ENCODE results near the gene DQX1.
A peak's percentile ranks its signal among the peaks of the same experiment; 100 is the strongest.

The DQX1 gene

DNA sequence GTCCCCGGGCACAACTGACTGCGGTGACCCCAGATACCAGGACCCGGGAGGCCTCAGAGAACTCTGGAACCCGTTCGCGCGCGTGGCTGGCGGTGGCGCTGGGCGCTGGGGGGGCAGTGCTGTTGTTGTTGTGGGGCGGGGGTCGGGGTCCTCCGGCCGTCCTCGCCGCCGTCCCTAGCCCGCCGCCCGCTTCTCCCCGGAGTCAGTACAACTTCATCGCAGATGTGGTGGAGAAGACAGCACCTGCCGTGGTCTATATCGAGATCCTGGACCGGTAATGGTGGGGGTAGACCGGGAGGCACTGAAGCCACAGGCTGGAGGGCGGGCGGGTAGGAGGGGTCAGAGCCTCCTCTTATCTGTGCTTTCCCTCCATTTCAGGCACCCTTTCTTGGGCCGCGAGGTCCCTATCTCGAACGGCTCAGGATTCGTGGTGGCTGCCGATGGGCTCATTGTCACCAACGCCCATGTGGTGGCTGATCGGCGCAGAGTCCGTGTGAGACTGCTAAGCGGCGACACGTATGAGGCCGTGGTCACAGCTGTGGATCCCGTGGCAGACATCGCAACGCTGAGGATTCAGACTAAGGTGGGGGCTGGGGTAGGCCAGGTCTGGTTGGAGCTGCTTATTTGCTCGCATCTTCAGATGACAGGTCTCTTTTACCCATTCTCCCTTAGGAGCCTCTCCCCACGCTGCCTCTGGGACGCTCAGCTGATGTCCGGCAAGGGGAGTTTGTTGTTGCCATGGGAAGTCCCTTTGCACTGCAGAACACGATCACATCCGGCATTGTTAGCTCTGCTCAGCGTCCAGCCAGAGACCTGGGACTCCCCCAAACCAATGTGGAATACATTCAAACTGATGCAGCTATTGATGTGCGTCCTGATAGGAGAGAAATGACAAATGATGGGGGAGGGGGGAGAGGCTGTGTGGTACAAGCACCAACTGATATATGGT lies 4.5 kb upstream of the DQX1 start:
- peak; percentile 28 to 69 (median 66) for DNase-seq

DNA sequence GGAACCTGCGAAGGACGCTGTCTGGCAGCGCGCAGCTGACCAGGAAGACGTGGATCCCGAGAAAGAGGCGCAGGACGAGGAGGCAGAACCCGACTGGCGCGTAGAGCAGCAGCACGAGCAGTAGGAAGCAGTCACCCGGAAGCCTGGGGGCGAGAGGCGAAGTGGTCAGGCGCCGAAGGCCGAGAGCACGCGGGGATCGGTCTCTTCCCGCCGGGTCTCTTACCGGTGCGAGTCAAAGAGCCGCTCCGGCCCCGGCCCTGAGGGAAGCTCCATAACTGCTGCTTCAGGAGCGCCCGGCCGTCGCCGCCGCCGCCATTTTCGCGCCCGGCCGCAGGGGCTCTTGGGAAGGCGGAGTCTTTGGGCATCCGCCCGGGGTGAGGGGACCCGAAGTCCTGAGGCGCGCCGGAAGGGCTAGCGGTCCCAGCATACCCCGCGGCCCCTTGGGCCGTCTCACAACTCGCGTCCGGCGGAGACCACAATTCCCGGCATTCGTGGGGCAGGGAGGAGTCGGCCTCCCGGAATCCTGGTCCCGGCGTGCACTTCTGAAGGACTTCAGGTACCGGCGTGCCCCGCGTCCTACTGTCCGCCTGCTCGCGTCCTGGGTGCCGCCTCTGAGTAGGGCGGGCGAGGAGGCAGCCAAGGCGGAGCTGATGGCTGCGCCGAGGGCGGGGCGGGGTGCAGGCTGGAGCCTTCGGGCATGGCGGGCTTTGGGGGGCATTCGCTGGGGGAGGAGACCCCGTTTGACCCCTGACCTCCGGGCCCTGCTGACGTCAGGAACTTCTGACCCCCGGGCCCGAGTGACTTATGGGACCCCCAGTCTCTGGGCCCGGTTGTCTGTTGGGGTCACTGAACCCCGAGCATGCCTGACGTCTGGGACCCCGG lies 3.6 kb upstream of the DQX1 start, which contains the start of the genes AUP1 and HTRA2:
TSS of gene AUP1 (minus strand) at position 350 of the 882 bp plus-strand sequence. CDS start at position 273, 77 bp downstream.
TSS of gene HTRA2 (plus strand) at position 577 of the 882 bp plus-strand sequence. CDS start at position 651, 74 bp downstream.
- DNase-seq: peak; percentile 93 to 100 (median 99)

DNA sequence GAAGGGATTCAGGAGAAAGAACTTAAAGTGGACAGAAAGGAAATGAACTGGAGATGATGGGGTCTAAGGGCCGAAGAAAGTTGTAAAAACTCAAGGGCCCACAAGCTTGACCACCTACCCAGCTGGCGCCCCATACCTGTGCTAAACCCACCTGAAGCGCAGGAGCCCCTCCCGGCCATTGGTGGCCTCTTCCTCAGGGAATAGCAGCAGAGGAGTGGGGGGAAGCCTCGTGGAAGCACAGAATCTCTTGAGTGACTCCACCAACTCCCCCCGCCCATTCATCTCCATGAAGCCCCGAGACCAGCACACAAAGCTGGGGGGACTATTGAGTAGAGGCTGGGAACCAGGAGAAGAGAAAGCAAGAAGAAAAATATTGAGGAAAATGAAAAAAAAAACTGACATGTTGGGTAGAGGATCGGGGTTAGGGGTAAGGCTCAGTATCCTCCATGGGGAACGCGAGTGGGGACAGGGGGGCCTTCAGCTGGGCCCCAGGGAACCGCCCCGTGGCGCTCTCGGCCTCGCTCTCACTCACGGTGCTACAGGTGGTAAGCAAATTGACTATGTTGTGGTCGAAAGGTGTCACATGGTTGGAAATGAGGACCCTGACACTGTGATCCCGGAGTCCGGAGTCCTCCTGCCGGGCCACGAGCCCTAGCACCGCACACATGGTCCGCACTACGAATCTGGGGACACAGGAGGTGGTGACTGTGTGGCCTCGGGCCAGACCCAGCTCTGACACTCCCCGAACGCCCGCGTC lies 2.7 kb upstream of the DQX1 start:
- no peak for DNase-seq

GRCh38 chr2:74527741-74528140 lies 1.7 kb upstream of the DQX1 start:
- DNase-seq: no peak

- no peak for DNase-seq
Observed at GRCh38 chr2:74526649-74527230, 709 bp upstream of the DQX1 start.

GRCh38 chr2:74524955-74525716 lies 895 bp downstream of the DQX1 start:
- no peak for DNase-seq

DNA sequence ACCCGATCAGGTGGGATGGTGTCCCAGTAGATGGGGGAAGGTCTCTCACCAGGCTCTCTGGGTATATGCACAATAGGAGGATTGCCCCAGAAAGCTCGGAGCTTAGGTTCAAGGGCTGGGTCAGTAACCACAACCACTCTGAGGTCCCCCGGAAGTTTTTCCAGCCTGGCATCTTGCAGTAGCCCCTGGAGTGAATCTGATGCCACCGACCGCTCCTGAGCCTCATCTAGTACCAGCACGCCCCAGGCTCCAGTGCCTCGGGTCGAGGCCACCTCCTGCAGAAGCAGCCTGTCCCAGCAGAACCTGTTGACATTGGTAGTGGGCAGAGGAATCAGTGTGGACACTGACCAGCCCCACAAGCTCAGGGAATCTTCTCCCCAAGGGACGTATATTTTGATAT lies 2.0 kb downstream of the DQX1 start:
- DNase-seq: no peak

GRCh38 chr2:74522516-74522915 lies 3.5 kb downstream of the DQX1 start:
- DNase-seq: no peak

GRCh38 chr2:74516650-74517049 lies 9.4 kb downstream of the DQX1 start:
- DNase-seq: no peak

- peak in 1 of 3 experiments; percentile 18 for DNase-seq
Observed at GRCh38 chr2:74515981-74516633, 9.9 kb downstream of the DQX1 start.

GRCh38 chr2:74515271-74515980 lies 10.6 kb downstream of the DQX1 start:
- DNase-seq: no peak

DNA sequence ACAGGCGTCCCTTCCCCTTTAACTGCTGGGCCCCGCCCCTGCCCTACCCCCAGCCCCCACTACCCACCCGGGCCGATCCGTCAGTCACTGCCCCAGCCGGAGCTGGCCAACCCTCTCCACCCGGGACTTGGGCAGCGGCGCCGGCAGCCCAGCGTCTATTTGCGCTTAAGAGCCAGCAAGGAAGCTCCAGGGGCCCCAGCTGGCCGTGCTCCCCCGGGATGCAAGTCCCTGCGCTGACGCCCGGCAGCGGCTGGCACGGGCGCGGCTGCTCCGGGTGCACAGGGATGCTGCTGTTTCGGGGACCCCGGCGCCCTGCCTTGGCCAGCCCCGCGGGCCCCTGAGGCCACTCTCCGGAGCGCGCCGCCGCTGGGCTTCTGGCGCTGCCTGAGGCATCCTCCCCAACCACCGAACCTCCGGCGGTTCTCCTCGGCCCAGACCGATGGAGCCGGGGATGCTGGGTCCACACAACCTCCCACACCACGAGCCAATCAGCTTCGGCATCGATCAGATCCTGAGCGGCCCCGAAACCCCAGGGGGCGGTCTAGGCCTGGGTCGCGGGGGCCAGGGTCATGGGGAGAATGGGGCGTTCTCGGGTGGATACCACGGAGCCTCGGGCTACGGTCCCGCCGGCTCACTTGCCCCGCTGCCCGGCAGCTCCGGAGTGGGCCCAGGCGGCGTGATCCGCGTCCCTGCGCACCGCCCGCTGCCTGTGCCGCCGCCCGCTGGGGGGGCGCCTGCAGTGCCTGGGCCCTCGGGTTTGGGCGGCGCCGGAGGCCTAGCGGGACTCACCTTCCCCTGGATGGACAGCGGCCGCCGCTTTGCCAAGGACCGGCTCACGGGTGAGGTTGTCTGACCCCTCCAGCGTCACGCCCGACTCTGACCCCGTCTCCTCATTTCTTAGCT lies 11.4 kb downstream of the DQX1 start, which contains the start of gene TLX2:
TSS of gene TLX2 (plus strand) at position 83 of the 903 bp plus-strand sequence. CDS start at position 440, 357 bp downstream.
- DNase-seq: peak in 2 of 3 experiments; percentile 58 to 65

- peak in 2 of 3 experiments; percentile 60 to 65 for DNase-seq
Observed at GRCh38 chr2:74513605-74514367, 12.2 kb downstream of the DQX1 start.

GRCh38 chr2:74512744-74513604 lies 13.1 kb downstream of the DQX1 start:
- DNase-seq: no peak

DNA sequence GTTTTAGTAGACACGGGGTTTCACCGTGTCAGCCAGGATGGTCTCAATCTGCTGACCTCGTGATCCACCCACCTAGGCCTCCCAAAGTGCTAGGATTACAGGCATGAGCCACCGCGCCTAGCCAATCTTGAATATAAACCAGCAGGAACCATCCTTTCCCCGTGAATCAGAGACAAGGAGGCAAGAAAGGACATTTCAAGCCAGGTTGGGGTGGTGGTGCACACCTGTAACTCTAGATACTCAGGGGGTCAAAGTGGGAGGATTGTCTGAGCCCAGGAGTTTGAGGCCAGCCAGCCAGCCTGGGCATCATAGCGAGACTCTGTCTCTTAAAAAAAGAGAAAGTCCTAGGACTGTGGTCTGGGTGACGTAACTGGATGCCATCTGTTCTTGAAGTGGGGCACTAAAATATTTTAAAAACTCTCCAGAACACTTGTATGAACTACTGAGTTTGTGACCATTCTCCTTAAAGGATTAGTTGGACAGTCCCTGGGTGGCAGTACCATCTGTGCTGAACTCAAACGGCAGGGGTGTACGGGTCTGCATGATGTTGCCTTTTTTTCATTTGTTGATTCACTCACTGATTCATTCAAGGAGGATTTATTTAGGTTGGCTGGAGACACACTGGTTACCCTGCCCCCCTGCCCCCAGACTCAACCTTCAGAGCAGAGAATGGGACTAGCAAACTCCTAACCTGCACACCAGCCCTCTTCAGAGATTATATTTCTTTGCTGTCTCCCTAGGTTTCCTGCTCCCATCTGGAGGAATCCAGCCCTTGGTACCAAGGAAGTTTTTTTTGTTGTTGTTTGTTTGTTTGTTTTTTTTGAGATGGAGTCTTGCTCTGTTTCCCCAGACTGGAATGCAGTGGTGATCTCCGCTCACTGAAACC lies 14.7 kb downstream of the DQX1 start:
- no peak for DNase-seq

- no peak for DNase-seq
Observed at GRCh38 chr2:74510272-74510671, 15.8 kb downstream of the DQX1 start.
